Esophagus squamous epithelium (tissue), 4 donors: ENCODE measurements around the gene MTMR3.

ENCODE experiments used
- CTCF ChIP-seq, 6 experiments: fragments of 450-650 bp in 4 of 6; fragments of 200-600 bp in 2 of 6; sonication (generic) in 2 of 6; IDR thresholded peaks; one replicate each; pipeline ENCODE4 v1.5.1; 2016 to 2019; ENCODE audit warnings: antibody characterized with exemption in 6 of 6, mild to moderate bottlenecking in 4 of 6, moderate library complexity in 4 of 6
- POLR2A ChIP-seq, 4 donors: fragments of 450-650 bp; IDR thresholded peaks; one replicate each; pipeline ENCODE4 v1.6.1; 2017; ENCODE audit warnings: antibody characterized with exemption in 4 of 4, mild to moderate bottlenecking in 4 of 4, moderate library complexity in 3 of 4

GRCh38 chr22:30009478-30009877 lies 126.5 kb downstream of the MTMR3 start:
- TF ChIP-seq CTCF (IDR thresholded peaks at IDR 0.05): no peak
- TF ChIP-seq POLR2A (IDR thresholded peaks at IDR 0.05): no peak
